ENCODE measurements around the gene RALGDS.

GRCh38 chr9:133160742-133161546, 39.9 kb upstream of the RALGDS start:
- TF ChIP-seq FOXM1 (IDR thresholded peaks at IDR 0.05; ENCODE audit: borderline replicate concordance) (no peak), L3MBTL2 (conservative IDR thresholded peaks at IDR 0.05) (no peak), TARDBP (IDR thresholded peaks at IDR 0.05) (no peak), LEF1 (IDR thresholded peaks at IDR 0.05; ENCODE audit: borderline replicate concordance) (no peak), NFRKB (IDR thresholded peaks at IDR 0.05) (no peak), BHLHE40 (IDR thresholded peaks at IDR 0.05; ENCODE audit: borderline replicate concordance) (no peak)

Measured in HEK293T (cell line).